Measurements from ENCODE around the gene QSOX2.

The QSOX2 gene

DNA sequence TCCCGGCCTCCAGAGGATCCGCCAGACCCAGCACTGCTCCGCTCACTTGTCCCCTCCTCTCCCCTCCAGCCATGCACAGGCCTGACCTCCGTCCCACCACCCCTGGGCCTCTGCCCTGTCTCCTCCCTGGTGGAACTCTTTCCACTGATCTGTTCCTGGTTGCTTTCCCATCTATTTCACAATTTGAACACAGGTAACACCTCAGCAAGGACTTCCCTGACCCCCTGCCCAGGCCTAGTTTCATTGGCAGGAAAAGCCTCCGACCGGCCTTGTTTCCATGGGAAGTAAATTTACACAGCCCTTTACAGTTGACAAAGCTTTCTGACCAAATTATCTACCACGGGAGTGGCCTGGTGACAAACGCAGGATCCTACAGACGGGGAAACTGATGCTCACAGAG lies 14.8 kb downstream of the QSOX2 start:
- H3K27me3 ChIP-seq (ENCODE audit: control insufficient read depth in 2 of 2, insufficient read depth in 2 of 2, low read length in 2 of 2), result no peaks in the 10 kb centered on the region
- no peak overlapping the region for H3K9ac ChIP-seq (ENCODE audit: low read depth in 1 of 2, low read length in 2 of 2)
- peaks cover 6% of the 10 kb centered on the region in 2 donors for H3K36me3 ChIP-seq (ENCODE audit: control insufficient read depth in 2 of 2, insufficient read depth in 2 of 2, low read length in 2 of 2)
- no peaks in the 10 kb centered on the region for H3K9me3 ChIP-seq (ENCODE audit: control insufficient read depth in 2 of 2, low read length in 2 of 2)
- peaks cover 0 to 3% of the 10 kb centered on the region in 2 donors for H3K4me1 ChIP-seq (ENCODE audit: control insufficient read depth in 2 of 2, insufficient read depth in 2 of 2, low read length in 2 of 2)
- H3K4me3 ChIP-seq (ENCODE audit: low read length in 2 of 2), result no peak overlapping the region
- H3K27ac ChIP-seq (ENCODE audit: low read depth in 2 of 2, low read length in 2 of 2), result no peak overlapping the region

DNA sequence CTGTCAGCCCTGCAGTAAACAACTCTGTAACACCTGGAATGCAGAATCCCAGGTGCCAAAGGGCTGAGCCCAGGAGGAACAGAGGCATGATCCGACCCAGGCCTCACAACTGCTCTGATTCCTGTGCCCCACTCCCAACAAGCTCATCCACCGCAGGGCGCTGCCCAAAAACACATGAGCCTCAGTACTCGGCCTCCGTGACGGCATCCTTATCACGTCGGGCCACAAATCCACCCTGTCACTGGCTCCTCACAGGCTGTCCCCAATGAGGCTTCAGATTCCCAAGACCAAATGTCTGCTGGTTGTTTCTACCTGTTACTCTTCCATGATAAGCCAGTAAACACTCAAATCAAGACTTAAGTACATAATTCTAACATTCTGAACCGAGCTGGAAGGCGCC lies 15.2 kb downstream of the QSOX2 start:
- Histone ChIP-seq H3K9me3 (ENCODE audit: control insufficient read depth in 2 of 2, low read length in 2 of 2) (no peaks in the 10 kb centered on the region), H3K9ac (ENCODE audit: low read depth in 1 of 2, low read length in 2 of 2) (no peak overlapping the region), H3K36me3 (ENCODE audit: control insufficient read depth in 2 of 2, insufficient read depth in 2 of 2, low read length in 2 of 2) (peaks cover 3% of the 10 kb centered on the region in 2 donors), H3K4me1 (ENCODE audit: control insufficient read depth in 2 of 2, insufficient read depth in 2 of 2, low read length in 2 of 2) (peaks cover 0 to 4% of the 10 kb centered on the region in 2 donors), H3K27me3 (ENCODE audit: control insufficient read depth in 2 of 2, insufficient read depth in 2 of 2, low read length in 2 of 2) (no peaks in the 10 kb centered on the region), H3K4me3 (ENCODE audit: low read length in 2 of 2) (no peak overlapping the region), H3K27ac (ENCODE audit: low read depth in 2 of 2, low read length in 2 of 2) (no peak overlapping the region)

DNA sequence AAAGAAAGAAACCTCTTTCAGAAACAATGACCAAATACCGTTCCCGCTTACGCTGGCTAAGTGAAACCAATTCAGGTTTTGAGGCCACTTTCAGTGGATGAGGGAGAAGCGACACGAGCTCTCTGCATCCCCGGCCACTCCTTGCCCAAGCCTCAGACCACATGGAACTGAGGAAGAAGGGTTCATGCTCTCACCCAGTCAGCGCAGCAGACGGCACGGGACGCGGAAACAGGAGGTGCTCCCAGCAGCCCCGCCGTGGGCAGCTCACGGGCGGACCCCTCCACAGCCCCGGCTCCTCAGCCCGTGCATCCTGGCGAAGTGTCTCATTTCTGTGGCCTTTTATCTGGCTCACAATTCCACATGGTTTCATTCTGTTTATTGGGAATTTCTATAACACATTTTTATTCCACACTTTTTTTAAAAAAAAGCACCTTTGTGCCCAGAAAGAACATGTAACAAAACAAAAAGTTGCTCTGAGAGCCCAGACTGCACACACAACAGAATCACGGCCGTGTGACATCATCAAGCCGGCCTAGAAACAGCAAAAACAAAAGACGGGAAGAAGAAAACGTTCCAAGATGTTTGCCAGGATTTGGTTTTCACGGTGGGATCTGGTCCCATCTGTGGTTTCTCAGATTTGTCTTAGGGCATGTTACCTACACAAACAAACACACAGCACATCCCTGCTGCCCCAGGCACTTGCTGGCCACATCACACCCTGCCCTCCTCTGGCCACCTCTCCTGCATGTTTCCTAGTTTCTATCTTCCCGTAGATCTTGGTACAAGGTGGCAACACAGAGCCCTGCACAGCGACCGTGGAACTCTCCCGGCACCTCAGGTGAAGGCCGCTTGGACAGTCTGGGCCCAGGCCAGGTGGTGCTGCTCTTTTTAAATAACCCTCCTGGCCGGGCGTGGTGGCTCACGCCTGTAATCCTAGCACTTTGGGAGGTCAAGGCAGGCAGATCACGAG lies 16.2 kb downstream of the QSOX2 start:
- H3K36me3 ChIP-seq (ENCODE audit: control insufficient read depth in 2 of 2, insufficient read depth in 2 of 2, low read length in 2 of 2), result no peaks in the 10 kb centered on the region
- no peaks in the 10 kb centered on the region for H3K9me3 ChIP-seq (ENCODE audit: control insufficient read depth in 2 of 2, low read length in 2 of 2)
- no peak overlapping the region for H3K27ac ChIP-seq (ENCODE audit: low read depth in 2 of 2, low read length in 2 of 2)
- peaks cover 0 to 4% of the 10 kb centered on the region in 2 donors for H3K4me1 ChIP-seq (ENCODE audit: control insufficient read depth in 2 of 2, insufficient read depth in 2 of 2, low read length in 2 of 2)
- H3K27me3 ChIP-seq (ENCODE audit: control insufficient read depth in 2 of 2, insufficient read depth in 2 of 2, low read length in 2 of 2), result no peaks in the 10 kb centered on the region
- no peak overlapping the region for H3K9ac ChIP-seq (ENCODE audit: low read depth in 1 of 2, low read length in 2 of 2)
- no peak overlapping the region for H3K4me3 ChIP-seq (ENCODE audit: low read length in 2 of 2)

DNA sequence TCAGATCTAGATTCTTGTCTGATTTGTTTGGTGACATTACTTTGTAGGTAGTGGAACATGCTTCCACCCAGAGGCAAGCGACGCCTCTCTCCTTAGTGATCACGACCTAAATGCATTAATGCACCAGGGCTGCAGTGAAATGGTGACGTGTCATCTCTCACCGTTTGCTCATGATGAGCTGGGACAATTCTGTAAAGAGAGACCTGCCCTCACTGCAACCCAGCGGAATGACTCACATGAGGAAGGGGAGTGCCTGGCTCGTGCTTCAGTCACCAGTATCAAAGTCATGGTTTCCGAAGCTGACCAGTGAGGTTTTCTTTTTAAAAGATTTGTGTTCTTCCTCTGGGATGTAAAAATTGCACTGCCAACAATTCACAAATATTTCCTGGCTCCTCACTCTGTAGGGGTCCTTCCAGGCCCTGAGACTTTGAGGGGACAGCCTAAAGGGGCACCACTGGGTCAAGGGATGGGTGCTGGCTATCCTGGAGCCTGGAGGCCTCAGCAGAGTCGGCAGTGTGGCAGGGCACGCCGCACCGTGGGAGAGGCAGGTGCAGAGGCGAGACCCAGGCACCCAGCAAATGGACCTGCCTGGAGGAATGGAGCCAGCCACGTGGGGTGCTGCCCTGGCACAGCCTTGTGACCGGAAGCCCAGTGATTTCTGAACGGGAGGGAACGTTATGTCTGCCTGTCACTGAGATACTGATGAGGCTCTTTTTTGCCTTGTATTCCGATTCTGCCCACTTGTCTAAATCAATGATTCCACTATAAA lies 17.3 kb downstream of the QSOX2 start:
- no peaks in the 10 kb centered on the region for H3K9me3 ChIP-seq (ENCODE audit: control insufficient read depth in 2 of 2, low read length in 2 of 2)
- H3K4me3 ChIP-seq (ENCODE audit: low read length in 2 of 2), result no peak overlapping the region
- no peak overlapping the region for H3K9ac ChIP-seq (ENCODE audit: low read depth in 1 of 2, low read length in 2 of 2)
- peaks cover 5 to 6% of the 10 kb centered on the region in 2 donors for H3K36me3 ChIP-seq (ENCODE audit: control insufficient read depth in 2 of 2, insufficient read depth in 2 of 2, low read length in 2 of 2)
- H3K27ac ChIP-seq (ENCODE audit: low read depth in 2 of 2, low read length in 2 of 2), result no peak overlapping the region
- H3K4me1 ChIP-seq (ENCODE audit: control insufficient read depth in 2 of 2, insufficient read depth in 2 of 2, low read length in 2 of 2), result peaks cover 0 to 4% of the 10 kb centered on the region in 2 donors
- no peaks in the 10 kb centered on the region for H3K27me3 ChIP-seq (ENCODE audit: control insufficient read depth in 2 of 2, insufficient read depth in 2 of 2, low read length in 2 of 2)

DNA sequence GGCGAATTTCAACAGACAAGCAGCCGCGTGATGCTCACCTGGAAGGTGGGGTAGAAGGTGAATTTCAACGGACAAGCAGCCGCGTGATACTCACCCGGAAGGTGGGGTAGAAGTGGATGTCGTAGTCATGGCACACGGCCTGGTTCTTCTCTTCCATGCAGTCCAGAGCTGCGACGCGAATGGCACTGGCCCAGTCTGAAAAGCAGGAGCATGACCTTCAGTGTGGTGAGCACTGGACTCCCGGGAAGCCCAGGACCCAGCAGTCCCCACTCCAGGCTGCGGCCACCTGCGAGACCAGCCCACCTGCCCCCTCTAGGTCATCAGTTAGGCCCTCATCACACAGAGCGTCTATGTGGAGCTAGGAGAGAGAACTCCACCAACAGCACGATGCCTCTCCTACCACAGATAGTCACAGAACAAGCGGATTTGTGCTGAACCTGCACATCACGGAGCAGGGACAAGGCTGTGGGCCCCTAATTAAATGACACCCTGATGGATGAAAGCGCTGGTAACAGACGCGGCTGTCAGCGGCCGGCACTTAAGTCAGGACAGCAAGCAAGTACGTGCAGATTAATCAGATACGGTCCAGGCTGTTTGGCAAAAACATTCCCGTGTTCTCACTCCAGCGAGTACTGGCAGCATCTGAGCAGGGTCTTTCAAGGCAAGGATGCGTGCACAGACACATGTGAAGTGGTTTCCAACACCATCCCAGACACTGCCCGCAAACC lies 18.8 kb downstream of the QSOX2 start:
- Histone ChIP-seq H3K36me3 (ENCODE audit: control insufficient read depth in 2 of 2, insufficient read depth in 2 of 2, low read length in 2 of 2) (peaks cover 6 to 12% of the 10 kb centered on the region in 2 donors), H3K9ac (ENCODE audit: low read depth in 1 of 2, low read length in 2 of 2) (no peak overlapping the region), H3K9me3 (ENCODE audit: control insufficient read depth in 2 of 2, low read length in 2 of 2) (no peaks in the 10 kb centered on the region), H3K27me3 (ENCODE audit: control insufficient read depth in 2 of 2, insufficient read depth in 2 of 2, low read length in 2 of 2) (no peaks in the 10 kb centered on the region), H3K4me3 (ENCODE audit: low read length in 2 of 2) (no peak overlapping the region), H3K27ac (ENCODE audit: low read depth in 2 of 2, low read length in 2 of 2) (no peak overlapping the region), H3K4me1 (ENCODE audit: control insufficient read depth in 2 of 2, insufficient read depth in 2 of 2, low read length in 2 of 2) (peaks cover 0 to 4% of the 10 kb centered on the region in 2 donors)

DNA sequence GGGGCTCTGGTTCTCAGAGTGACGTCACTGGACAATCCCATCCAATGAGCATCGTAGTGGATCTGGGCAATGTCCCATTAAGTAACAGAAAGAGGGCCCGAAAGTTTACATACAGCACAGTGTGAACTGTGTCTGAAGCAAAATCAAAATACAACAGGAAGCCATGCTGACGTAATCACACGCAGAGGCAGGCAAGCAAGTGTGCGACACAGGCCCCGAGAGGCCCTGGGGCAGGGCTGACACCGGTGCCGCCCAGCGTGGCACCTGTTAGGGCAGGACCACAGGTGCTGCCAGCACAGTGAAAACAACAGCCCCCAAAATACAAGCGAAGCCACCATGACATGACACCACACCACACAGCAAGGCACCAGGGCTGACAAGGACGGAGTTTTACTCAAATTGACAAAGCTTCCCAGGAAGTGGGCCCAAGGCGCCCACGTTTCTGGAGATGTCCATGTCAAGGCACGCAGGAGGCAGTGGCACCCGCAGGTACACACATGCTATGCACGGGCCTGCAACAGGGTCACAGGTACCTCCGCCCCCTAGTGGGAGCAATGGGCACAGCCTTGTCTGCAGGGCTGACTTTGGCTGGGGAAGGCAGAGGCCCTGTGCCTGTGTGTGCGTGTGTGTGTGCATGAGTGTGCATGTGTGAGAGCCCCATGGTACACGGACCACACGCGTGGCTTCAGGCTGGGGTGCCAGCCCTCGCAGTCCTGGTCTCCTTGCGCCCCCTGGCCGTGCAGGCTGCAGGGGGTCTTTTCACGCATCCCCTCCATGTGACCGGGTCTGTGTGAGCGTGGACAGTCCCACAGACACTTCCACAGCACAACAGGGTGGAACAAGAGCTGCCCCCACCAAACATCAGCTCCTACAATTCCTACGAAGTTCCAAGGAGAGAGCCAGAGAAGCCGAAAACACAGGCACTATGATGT lies 19.6 kb downstream of the QSOX2 start:
- Histone ChIP-seq H3K27ac (ENCODE audit: low read depth in 2 of 2, low read length in 2 of 2) (peak overlapping the region; percentile 35 to 62), H3K9me3 (ENCODE audit: control insufficient read depth in 2 of 2, low read length in 2 of 2) (no peaks in the 10 kb centered on the region), H3K4me1 (ENCODE audit: control insufficient read depth in 2 of 2, insufficient read depth in 2 of 2, low read length in 2 of 2) (peaks cover 0 to 4% of the 10 kb centered on the region in 2 donors), H3K9ac (ENCODE audit: low read depth in 1 of 2, low read length in 2 of 2) (no peak overlapping the region), H3K36me3 (ENCODE audit: control insufficient read depth in 2 of 2, insufficient read depth in 2 of 2, low read length in 2 of 2) (peaks cover 6 to 15% of the 10 kb centered on the region in 2 donors), H3K4me3 (ENCODE audit: low read length in 2 of 2) (no peak overlapping the region), H3K27me3 (ENCODE audit: control insufficient read depth in 2 of 2, insufficient read depth in 2 of 2, low read length in 2 of 2) (no peaks in the 10 kb centered on the region)

DNA sequence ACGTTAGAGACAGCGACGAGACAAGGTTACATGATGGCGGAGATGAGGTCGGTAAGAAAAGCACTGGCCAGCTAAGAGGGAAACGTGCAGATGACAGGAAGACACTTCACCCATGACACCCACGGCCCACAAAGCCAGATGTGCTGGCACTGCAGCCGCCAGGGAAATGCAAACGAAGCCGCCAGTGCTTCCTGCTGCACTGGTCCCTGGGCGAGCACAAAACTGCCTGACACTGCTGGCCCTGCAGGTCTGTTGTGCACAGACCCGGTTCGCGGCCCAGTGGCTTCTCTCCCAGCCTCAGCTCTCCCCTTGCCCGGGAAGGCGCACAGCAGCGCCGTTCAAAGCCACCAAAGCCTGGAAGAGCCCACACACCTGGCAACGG lies 20.3 kb downstream of the QSOX2 start:
- Histone ChIP-seq H3K9me3 (ENCODE audit: control insufficient read depth in 2 of 2, low read length in 2 of 2) (no peaks in the 10 kb centered on the region), H3K9ac (ENCODE audit: low read depth in 1 of 2, low read length in 2 of 2) (no peak overlapping the region), H3K27me3 (ENCODE audit: control insufficient read depth in 2 of 2, insufficient read depth in 2 of 2, low read length in 2 of 2) (no peaks in the 10 kb centered on the region), H3K4me1 (ENCODE audit: control insufficient read depth in 2 of 2, insufficient read depth in 2 of 2, low read length in 2 of 2) (peaks cover 0 to 4% of the 10 kb centered on the region in 2 donors), H3K27ac (ENCODE audit: low read depth in 2 of 2, low read length in 2 of 2) (peak overlapping the region; percentile 4 to 62), H3K36me3 (ENCODE audit: control insufficient read depth in 2 of 2, insufficient read depth in 2 of 2, low read length in 2 of 2) (peaks cover 6 to 17% of the 10 kb centered on the region in 2 donors), H3K4me3 (ENCODE audit: low read length in 2 of 2) (no peak overlapping the region)

DNA sequence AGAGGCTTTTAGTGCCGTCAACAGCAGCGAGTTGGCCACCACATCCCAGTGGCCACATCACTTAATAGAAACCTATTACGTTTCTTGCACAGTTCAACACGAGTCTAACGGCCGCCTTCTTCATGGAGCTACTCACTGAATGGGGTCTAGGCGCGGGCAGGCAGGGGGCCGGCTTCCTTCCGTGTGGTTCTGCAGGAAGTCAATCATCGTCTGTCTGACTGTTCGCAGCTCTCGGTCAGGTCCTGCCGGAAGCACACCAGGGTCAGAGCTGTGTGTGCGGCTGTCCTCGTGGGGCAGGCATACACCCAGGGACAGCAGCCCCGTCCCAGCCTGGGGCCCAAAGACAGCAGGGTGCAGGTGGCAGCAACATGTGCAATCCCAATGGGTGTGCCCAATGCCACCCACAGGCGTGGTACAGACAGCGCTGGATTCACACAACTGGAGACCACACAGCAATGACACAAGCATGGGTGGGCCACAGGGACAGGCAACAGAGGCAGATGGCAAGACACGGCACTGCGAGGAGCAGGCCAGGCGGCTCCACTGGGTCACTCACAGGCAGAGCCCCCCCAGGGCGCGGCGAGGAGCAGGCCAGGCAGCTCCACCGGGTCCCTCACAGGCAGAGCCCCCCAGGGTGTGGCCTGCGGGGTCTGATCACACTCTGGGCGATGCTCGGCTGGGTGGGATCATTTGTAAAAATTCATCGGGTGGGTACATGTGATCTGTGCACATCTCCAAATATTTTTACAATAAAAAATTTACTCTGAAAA lies 21.6 kb downstream of the QSOX2 start:
- no peak overlapping the region for H3K27ac ChIP-seq (ENCODE audit: low read depth in 2 of 2, low read length in 2 of 2)
- peaks cover 6 to 17% of the 10 kb centered on the region in 2 donors for H3K36me3 ChIP-seq (ENCODE audit: control insufficient read depth in 2 of 2, insufficient read depth in 2 of 2, low read length in 2 of 2)
- no peak overlapping the region for H3K9ac ChIP-seq (ENCODE audit: low read depth in 1 of 2, low read length in 2 of 2)
- H3K27me3 ChIP-seq (ENCODE audit: control insufficient read depth in 2 of 2, insufficient read depth in 2 of 2, low read length in 2 of 2), result no peaks in the 10 kb centered on the region
- H3K9me3 ChIP-seq (ENCODE audit: control insufficient read depth in 2 of 2, low read length in 2 of 2), result no peaks in the 10 kb centered on the region
- H3K4me3 ChIP-seq (ENCODE audit: low read length in 2 of 2), result no peak overlapping the region
- peaks cover 0 to 4% of the 10 kb centered on the region in 2 donors for H3K4me1 ChIP-seq (ENCODE audit: control insufficient read depth in 2 of 2, insufficient read depth in 2 of 2, low read length in 2 of 2)

DNA sequence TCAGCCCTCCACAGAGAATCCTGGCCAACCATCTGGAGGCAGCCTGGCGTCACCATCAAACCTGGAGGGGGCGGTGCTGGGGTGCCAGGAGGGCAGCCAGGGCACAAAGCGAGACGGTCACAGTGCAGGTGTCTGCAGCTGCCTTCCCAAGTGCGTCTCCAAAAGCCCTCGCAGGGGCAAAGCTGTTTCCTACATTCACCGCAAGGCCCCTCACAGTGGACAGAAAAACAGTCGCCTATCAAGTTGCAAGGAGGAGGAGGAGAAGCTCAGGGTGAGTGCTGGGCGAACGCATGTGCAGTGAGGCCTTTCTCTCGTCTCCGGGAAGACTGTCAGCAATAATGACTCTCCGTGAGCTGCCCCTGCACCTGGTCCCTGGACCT lies 22.7 kb downstream of the QSOX2 start:
- Histone ChIP-seq H3K4me3 (ENCODE audit: low read length in 2 of 2) (no peak overlapping the region), H3K4me1 (ENCODE audit: control insufficient read depth in 2 of 2, insufficient read depth in 2 of 2, low read length in 2 of 2) (peaks cover 0 to 4% of the 10 kb centered on the region in 2 donors), H3K27me3 (ENCODE audit: control insufficient read depth in 2 of 2, insufficient read depth in 2 of 2, low read length in 2 of 2) (no peaks in the 10 kb centered on the region), H3K9ac (ENCODE audit: low read depth in 1 of 2, low read length in 2 of 2) (no peak overlapping the region), H3K27ac (ENCODE audit: low read depth in 2 of 2, low read length in 2 of 2) (no peak overlapping the region), H3K9me3 (ENCODE audit: control insufficient read depth in 2 of 2, low read length in 2 of 2) (no peaks in the 10 kb centered on the region), H3K36me3 (ENCODE audit: control insufficient read depth in 2 of 2, insufficient read depth in 2 of 2, low read length in 2 of 2) (peaks cover 6 to 23% of the 10 kb centered on the region in 2 donors)

All from mucosa of rectum (tissue), 2 donors.